CMK (cell line): ENCODE results near the gene DIP2A.

Experiments
- DNase-seq: peaks from one replicate; pipeline ENCODE4 v3.0.0-alpha.2; 2010; ENCODE audit warnings: low read depth

Gene DIP2A

GRCh38 chr21:46458315-46459023 lies at the start of gene DIP2A:
TSS of gene DIP2A (plus strand) at chr21:46458891. CDS start at chr21:46459132, 241 bp downstream.
- DNase-seq: peak; percentile 99

GRCh38 chr21:46409641-46410406 lies 48.9 kb upstream of the DIP2A start:
- no peak for DNase-seq

- DNase-seq: no peak
Measured at GRCh38 chr21:46410516-46410915, 48.2 kb upstream of the DIP2A start.

- no peak for DNase-seq
Measured at GRCh38 chr21:46411236-46411635, 47.5 kb upstream of the DIP2A start.

- DNase-seq: no peak
Measured at GRCh38 chr21:46411691-46412090, 47.0 kb upstream of the DIP2A start.

GRCh38 chr21:46412521-46413364 lies 45.9 kb upstream of the DIP2A start:
- no peak for DNase-seq

GRCh38 chr21:46413365-46413696 lies 45.4 kb upstream of the DIP2A start:
- no peak for DNase-seq

GRCh38 chr21:46414965-46415275 lies 43.8 kb upstream of the DIP2A start:
- DNase-seq: no peak

- no peak for DNase-seq
Measured at GRCh38 chr21:46416551-46416950, 42.1 kb upstream of the DIP2A start.

- no peak for DNase-seq
Measured at GRCh38 chr21:46418265-46418946, 40.3 kb upstream of the DIP2A start.

- DNase-seq: no peak
Measured at GRCh38 chr21:46420241-46421190, 38.2 kb upstream of the DIP2A start.

GRCh38 chr21:46421191-46421750 lies 37.4 kb upstream of the DIP2A start:
- no peak for DNase-seq

- DNase-seq: no peak
Measured at GRCh38 chr21:46421756-46422555, 36.7 kb upstream of the DIP2A start.

- DNase-seq: no peak
Measured at GRCh38 chr21:46422636-46423241, 36.0 kb upstream of the DIP2A start.

- peak; percentile 86 for DNase-seq
Measured at GRCh38 chr21:46423546-46424038, 35.1 kb upstream of the DIP2A start.

GRCh38 chr21:46424039-46424591 lies 34.6 kb upstream of the DIP2A start:
- peak; percentile 18 for DNase-seq

- no peak for DNase-seq
Measured at GRCh38 chr21:46424621-46425020, 34.1 kb upstream of the DIP2A start.

- DNase-seq: no peak
Measured at GRCh38 chr21:46425041-46425440, 33.6 kb upstream of the DIP2A start.

GRCh38 chr21:46425571-46425970 lies 33.1 kb upstream of the DIP2A start:
- DNase-seq: no peak
